Measurements from ENCODE around the gene UVRAG.

DNA sequence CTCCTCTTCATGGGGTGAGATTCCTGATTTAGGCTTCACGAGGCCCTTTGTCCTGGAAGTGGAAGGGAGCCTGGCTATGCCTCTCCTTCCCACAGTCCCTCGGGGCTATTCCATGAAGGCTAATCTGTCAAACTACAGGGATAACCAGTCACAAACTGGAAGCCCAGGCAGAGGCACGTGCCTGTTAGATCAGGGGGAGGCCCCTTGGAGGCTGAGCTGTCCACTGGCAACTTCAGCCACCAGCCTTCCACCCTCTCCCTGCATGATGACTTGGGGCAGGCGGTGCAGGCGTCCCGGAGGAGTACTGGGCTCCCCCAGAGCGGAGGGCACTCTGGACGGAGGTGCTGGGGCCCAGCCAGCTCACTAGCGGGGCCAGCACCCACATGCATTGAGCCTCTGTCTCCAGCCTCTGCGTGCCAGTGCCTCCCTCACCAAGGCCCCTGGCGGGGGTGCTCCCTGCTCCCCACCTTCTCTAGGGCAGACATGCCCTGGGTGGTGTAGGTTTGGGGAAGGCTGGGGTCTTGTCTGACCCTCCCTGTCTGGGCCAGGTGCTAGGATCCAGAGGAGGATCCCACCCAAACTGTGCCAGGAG, 348.4 kb downstream of the UVRAG start:
- TF ChIP-seq, protein P1, sequence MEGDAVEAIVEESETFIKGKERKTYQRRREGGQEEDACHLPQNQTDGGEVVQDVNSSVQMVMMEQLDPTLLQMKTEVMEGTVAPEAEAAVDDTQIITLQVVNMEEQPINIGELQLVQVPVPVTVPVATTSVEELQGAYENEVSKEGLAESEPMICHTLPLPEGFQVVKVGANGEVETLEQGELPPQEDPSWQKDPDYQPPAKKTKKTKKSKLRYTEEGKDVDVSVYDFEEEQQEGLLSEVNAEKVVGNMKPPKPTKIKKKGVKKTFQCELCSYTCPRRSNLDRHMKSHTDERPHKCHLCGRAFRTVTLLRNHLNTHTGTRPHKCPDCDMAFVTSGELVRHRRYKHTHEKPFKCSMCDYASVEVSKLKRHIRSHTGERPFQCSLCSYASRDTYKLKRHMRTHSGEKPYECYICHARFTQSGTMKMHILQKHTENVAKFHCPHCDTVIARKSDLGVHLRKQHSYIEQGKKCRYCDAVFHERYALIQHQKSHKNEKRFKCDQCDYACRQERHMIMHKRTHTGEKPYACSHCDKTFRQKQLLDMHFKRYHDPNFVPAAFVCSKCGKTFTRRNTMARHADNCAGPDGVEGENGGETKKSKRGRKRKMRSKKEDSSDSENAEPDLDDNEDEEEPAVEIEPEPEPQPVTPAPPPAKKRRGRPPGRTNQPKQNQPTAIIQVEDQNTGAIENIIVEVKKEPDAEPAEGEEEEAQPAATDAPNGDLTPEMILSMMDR (IDR thresholded peaks at IDR 0.05), result no peak
- no peak for TF ChIP-seq POLR2A (IDR thresholded peaks at IDR 0.05)
